Gastroesophageal sphincter (tissue), 4 donors: ENCODE results near the gene SPRN. TPM values are rescaled to one million over a fixed set of nuclear protein-coding genes. Genes with fewer than 3 reads are reported as not detected.

Experiments
- ATAC-seq: fragments of 150-250 bp; one replicate; pipeline ENCODE4 v1.9.1; 2016; ENCODE audit warnings: mild to moderate bottlenecking, moderate library complexity
- H3K27ac ChIP-seq, 4 donors: fragments of 200-600 bp; sonication (generic) in 3 of 4; 1 replicate in 3 of 4; 2 replicates in 1 of 4; pipeline ENCODE4 v1.5.1; 2016 to 2019
- H3K27me3 ChIP-seq: fragments of 200-600 bp; sonication (generic); one replicate; pipeline ENCODE4 v1.5.1; 2019
- H3K36me3 ChIP-seq, 2 donors: fragments of 200-600 bp; sonication (generic); one replicate each; pipeline ENCODE4 v1.5.1; 2019; ENCODE audit warnings: control low read depth in 1 of 2
- H3K4me1 ChIP-seq, 3 donors: fragments of 200-600 bp; sonication (generic); 1 replicate in 2 of 3; 2 replicates in 1 of 3; pipeline ENCODE4 v1.5.1; 2016 to 2019; ENCODE audit warnings: control low read depth in 2 of 3
- H3K4me3 ChIP-seq, 2 donors: fragments of 200-600 bp; sonication (generic); one replicate each; pipeline ENCODE4 v1.5.1; 2019; ENCODE audit warnings: mild to moderate bottlenecking in 1 of 2, moderate library complexity in 1 of 2
- H3K9me3 ChIP-seq, 3 donors: fragments of 200-600 bp; sonication (generic); one replicate each; pipeline ENCODE4 v1.5.1; 2017 to 2019; ENCODE audit warnings: control low read depth in 2 of 3
- CTCF ChIP-seq, 4 experiments: fragments of 200-600 bp in 2 of 4; fragments of 450-650 bp in 2 of 4; sonication (generic) in 1 of 4; IDR thresholded peaks; one replicate each; pipeline ENCODE4 v1.5.1; 2017 to 2019; ENCODE audit warnings: antibody characterized with exemption in 4 of 4, mild to moderate bottlenecking in 2 of 4, moderate library complexity in 2 of 4
- EP300 ChIP-seq: sonication (generic); formaldehyde crosslinking; IDR thresholded peaks from one replicate; pipeline ENCODE4 v1.6.1; 2017; ENCODE audit warnings: antibody characterized with exemption, mild to moderate bottlenecking
- POLR2A ChIP-seq, 2 donors: fragments of 450-650 bp; IDR thresholded peaks; one replicate each; pipeline ENCODE4 v1.6.1; 2017; ENCODE audit warnings: antibody characterized with exemption in 2 of 2, mild to moderate bottlenecking in 2 of 2, moderate library complexity in 1 of 2
- POLR2AphosphoS5 ChIP-seq: sonication (generic); formaldehyde crosslinking; IDR thresholded peaks from one replicate; pipeline ENCODE4 v1.6.1; 2017; ENCODE audit warnings: antibody characterized with exemption
- WGBS, 2 donors: methylation state at CpG; one replicate each; pipeline ENCODE4 v1.1.5; 2018; ENCODE audit warnings: low coverage in 1 of 2; 5-methylcytosine and 5-hydroxymethylcytosine counted together
- total RNA-seq, 4 donors: library from RNA; depleted of rRNA; stranded (reverse); fragments of >200 nt; gene quantifications; one replicate each; pipeline ENCODE4 v1.1.0, GENCODE V29; 2016

The SPRN gene
- total RNA-seq, 4 donors from 2014 or later: 0.12 to 0.35 TPM; not detected in 2

- whole genome bisulfite sequencing, 2 donors: 93% methylated on average over 6 of the region's 17 CpGs; no CpG with 5 or more reads in 1 of the 2 donors
- Histone ChIP-seq H3K4me3 (no peak overlapping the region), H3K9me3 (peaks cover 0 to 3% (median 0%) of the 10 kb centered on the region in 3 donors), H3K36me3 (peaks cover 0 to 47% of the 10 kb centered on the region in 2 donors), H3K27ac (no peak overlapping the region), H3K27me3 (no peaks in the 10 kb centered on the region), H3K4me1 (no peaks in the 10 kb centered on the region)
- no peak for ATAC-seq
- TF ChIP-seq POLR2AphosphoS5 (no peak), EP300 (no peak), POLR2A (IDR thresholded peaks at IDR 0.05) (no peak), CTCF (IDR thresholded peaks at IDR 0.05) (no peak)
Observed at GRCh38 chr10:133467286-133467911, 43.0 kb upstream of the SPRN start.

GRCh38 chr10:133466683-133467275, 42.4 kb upstream of the SPRN start:
- Histone ChIP-seq H3K27ac (no peak overlapping the region), H3K27me3 (no peaks in the 10 kb centered on the region), H3K9me3 (peaks cover 0 to 3% (median 0%) of the 10 kb centered on the region in 3 donors), H3K36me3 (peaks cover 0 to 48% of the 10 kb centered on the region in 2 donors), H3K4me1 (no peaks in the 10 kb centered on the region), H3K4me3 (no peak overlapping the region)
- no peak for TF ChIP-seq CTCF (IDR thresholded peaks at IDR 0.05)
- no peak for TF ChIP-seq POLR2A (IDR thresholded peaks at IDR 0.05)
- no peak for TF ChIP-seq POLR2AphosphoS5
- TF ChIP-seq EP300: no peak
- 88% methylated on average over 1 of the region's 7 CpGs; no CpG with 5 or more reads in 1 of the 2 donors for WGBS, 2 donors
- no peak for ATAC-seq

DNA sequence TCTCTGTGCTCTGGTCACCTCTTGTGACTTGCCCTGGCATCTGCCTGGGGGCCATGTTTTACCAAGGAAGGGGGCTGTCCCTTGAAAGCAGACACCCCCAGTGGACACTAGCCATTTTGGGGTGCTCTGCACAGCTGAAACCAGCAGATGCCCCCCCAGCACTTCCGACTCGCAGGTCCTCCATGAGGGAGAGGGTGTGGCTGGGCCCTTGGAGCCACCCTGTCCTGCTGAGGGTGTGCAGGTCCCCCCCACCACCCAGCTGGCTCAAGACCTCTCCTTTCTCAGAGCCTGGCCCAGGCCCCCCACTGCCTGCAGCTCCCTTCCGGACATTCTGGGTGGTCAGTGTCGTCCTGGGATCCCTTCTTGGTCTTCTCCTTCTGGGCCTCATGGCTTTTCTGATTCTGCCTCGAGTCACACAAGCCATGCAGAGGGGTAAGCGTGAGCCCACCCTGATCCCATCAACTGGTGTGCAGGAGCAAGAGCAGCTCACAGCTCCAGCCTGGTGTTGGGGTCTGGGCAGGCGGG, 41.6 kb upstream of the SPRN start:
- Histone ChIP-seq H3K9me3 (peaks cover 0 to 3% (median 0%) of the 10 kb centered on the region in 3 donors), H3K36me3 (peaks cover 0 to 52% of the 10 kb centered on the region in 2 donors), H3K4me3 (no peak overlapping the region), H3K27me3 (no peaks in the 10 kb centered on the region), H3K27ac (no peak overlapping the region), H3K4me1 (no peaks in the 10 kb centered on the region)
- 100% methylated on average over 2 of the region's 7 CpGs; no CpG with 5 or more reads in 1 of the 2 donors for WGBS, 2 donors
- no peak for ATAC-seq
- TF ChIP-seq EP300 (no peak), POLR2A (IDR thresholded peaks at IDR 0.05) (no peak), CTCF (IDR thresholded peaks at IDR 0.05) (no peak), POLR2AphosphoS5 (no peak)

- TF ChIP-seq CTCF (IDR thresholded peaks at IDR 0.05) (no peak), POLR2AphosphoS5 (no peak), EP300 (no peak), POLR2A (IDR thresholded peaks at IDR 0.05) (no peak)
- Histone ChIP-seq H3K36me3 (peaks cover 0 to 51% of the 10 kb centered on the region in 2 donors), H3K4me1 (no peaks in the 10 kb centered on the region), H3K27ac (no peak overlapping the region), H3K27me3 (no peaks in the 10 kb centered on the region), H3K4me3 (no peak overlapping the region), H3K9me3 (peaks cover 0 to 3% (median 0%) of the 10 kb centered on the region in 3 donors)
- no peak for ATAC-seq
- no CpG with 5 or more reads among the region's 55 CpGs for WGBS, 2 donors
Observed at GRCh38 chr10:133465191-133465949, 40.9 kb upstream of the SPRN start.
